Suprapubic skin (tissue), 3 donors: ENCODE measurements around the gene FAM83F.

Experiments used
- POLR2A ChIP-seq, 2 donors: fragments of 450-650 bp; IDR thresholded peaks; one replicate each; pipeline ENCODE4 v1.6.1; 2017; ENCODE audit warnings: antibody characterized with exemption in 2 of 2, mild to moderate bottlenecking in 2 of 2, moderate library complexity in 2 of 2
- TF ChIP-seq, protein P1 (sequence below), 2 donors: fragments of 200-600 bp in 1 of 2; fragments of 450-650 bp in 1 of 2; sonication (generic) in 1 of 2; IDR thresholded peaks; one replicate each; pipeline ENCODE4 v1.5.1; 2016 to 2019; ENCODE audit warnings: antibody characterized with exemption in 2 of 2, mild to moderate bottlenecking in 1 of 2, moderate library complexity in 1 of 2

DNA sequence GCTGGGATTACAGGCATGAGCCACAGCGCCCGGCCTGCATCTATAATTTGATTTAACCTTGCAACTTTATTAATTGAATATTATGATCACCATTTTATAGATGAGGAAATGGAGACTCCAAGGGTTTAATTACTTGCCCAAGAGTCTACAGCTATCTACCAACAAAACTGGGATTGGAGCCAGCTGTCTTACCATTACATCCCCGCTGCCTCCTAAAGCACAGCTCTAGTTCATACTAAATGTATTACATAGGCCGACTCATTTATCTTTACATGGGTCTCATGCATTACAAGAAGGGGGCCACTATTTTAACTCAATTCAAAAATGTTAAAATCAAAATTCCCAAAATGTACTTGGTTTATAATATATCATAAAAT is 48.6 kb upstream of the FAM83F start:
- no peak for TF ChIP-seq POLR2A (IDR thresholded peaks at IDR 0.05)
- TF ChIP-seq, protein P1, sequence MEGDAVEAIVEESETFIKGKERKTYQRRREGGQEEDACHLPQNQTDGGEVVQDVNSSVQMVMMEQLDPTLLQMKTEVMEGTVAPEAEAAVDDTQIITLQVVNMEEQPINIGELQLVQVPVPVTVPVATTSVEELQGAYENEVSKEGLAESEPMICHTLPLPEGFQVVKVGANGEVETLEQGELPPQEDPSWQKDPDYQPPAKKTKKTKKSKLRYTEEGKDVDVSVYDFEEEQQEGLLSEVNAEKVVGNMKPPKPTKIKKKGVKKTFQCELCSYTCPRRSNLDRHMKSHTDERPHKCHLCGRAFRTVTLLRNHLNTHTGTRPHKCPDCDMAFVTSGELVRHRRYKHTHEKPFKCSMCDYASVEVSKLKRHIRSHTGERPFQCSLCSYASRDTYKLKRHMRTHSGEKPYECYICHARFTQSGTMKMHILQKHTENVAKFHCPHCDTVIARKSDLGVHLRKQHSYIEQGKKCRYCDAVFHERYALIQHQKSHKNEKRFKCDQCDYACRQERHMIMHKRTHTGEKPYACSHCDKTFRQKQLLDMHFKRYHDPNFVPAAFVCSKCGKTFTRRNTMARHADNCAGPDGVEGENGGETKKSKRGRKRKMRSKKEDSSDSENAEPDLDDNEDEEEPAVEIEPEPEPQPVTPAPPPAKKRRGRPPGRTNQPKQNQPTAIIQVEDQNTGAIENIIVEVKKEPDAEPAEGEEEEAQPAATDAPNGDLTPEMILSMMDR (IDR thresholded peaks at IDR 0.05) = no peak
